NCI-H446 treated with DMSO at 0.1 percent for 48 hours (cell line): ENCODE results near the gene UBC.
"Not testable (repeated sequence)": the region's sequence is repeated elsewhere in the genome, so short reads cannot be mapped to it uniquely, and the experiment has no call there.

Experiments
- DNase-seq: peaks from one replicate; lab custom pipeline; 2025; lab: John Stamatoyannopoulos, UW

The UBC gene

DNA sequence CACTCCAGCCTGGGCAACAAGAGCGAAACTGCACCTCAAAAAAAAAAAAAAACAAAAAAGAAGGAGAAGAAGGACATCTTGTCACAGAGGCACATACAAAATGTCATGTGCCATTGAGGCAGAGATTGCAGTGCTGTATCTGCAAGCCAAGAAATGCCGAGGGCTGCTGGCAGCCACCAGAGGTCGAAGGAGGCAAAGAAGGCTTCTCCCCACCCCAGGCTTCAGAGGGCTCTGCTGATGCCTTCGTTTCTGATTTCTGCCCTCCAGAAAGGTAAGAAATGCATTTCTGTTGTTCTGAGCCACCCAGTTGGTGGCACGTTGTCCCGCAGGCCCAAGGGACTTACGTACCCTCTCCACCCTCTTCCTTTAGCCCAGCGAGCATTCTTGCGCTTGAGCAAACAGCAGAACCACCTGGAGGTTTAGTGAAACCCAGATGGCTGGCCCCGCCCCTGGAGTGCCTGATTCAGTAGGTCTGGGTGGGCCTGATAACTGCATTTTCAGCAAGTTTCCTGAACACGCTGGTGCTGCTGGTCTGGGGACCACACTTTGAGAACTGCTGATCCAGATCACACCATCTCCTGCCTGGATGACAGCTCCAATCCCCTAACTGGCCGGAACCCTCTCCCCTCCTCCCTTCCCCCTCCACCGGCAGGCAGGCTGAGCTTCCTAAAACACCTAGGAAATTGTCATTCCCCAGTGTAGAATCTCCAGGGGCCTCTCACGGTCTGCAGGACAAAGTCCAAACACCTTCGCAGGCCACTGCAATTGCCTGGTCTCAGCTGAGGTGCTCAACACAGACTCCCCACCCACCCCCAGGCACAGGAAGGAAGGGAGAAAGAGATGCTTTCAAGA is 29.6 kb downstream of the UBC start:
- DNase-seq: no peak

DNA sequence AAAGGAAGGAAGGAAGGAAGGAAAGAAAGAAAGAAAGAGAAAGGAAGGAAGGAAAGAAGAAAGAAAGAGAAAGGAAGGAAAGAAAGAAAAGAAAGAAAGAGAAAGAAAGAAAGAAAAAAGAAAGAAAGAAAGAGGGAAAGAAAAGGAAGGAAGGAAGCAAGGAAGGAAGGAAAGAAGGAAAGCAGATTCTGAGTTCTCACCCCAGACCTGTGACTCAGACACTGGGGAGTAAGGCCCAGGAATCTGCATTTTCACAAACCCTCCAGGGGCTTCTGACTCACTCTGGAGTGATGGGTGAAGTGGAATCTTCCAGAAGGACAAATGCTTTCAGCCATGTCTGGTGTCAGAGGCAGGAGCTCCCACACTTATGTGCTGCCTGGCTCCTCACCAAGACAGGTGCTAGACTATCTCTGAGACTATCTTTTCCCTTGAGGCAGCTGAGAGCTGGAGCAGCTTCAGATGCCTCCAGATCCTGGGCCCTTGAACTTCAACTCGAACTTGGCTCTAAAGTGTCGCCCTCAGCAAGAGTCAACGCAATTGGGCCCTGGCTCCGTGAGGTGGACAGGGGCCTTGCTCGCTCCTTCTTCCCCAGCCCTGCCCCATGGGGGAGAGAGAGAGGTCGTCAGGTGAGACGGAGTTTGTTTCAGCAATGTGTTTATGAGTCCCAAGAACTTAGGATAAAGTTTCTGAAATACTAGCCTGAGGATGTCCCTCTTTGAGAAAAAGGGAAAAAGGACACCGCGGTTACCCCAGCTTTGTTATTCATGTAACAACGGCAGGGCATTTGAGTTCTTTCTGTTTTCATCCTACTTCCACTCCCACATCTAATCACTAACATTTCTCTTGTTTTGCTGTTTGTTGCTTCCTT is 31.0 kb downstream of the UBC start:
- no peak for DNase-seq

DNA sequence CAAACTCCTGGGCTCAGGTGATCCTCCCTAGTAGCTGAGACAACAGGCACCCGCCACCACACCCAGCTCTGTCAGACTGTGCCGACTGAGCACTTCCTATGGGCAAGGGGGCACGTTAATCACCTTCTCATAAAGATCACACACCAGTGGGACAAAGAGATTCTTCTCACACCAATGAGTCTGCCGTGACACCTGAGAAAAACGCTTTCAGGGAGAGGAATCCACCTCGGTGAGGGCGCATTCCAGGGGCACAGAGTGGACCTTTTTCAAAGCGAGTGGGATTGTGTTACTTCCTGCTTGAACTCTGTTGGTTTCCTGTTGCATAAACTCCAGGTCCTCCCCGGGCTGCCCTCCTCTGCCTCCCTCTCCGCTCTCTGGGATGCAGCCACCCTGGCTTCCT is 33.3 kb downstream of the UBC start:
- no peak for DNase-seq

DNA sequence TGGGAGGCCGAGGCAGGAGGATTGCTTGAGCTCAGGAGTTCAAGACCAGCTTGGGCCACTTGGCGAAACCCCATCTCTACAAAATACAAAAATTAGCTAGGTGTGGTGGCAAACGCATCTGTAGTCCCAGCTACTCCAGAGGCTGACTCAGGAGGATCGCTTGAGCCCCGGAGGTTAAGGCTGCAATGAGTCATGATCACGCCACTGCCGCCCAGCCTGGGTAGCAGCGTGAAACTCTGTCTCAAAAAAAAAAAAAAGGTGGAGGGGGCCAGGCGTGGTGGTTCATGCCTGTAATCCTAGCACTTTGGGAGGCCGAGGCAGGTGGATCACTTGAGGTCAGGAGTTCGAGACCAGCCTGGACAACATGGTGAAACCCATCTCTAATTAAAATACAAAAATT is 34.1 kb downstream of the UBC start:
- not testable (repeated sequence) for DNase-seq

DNA sequence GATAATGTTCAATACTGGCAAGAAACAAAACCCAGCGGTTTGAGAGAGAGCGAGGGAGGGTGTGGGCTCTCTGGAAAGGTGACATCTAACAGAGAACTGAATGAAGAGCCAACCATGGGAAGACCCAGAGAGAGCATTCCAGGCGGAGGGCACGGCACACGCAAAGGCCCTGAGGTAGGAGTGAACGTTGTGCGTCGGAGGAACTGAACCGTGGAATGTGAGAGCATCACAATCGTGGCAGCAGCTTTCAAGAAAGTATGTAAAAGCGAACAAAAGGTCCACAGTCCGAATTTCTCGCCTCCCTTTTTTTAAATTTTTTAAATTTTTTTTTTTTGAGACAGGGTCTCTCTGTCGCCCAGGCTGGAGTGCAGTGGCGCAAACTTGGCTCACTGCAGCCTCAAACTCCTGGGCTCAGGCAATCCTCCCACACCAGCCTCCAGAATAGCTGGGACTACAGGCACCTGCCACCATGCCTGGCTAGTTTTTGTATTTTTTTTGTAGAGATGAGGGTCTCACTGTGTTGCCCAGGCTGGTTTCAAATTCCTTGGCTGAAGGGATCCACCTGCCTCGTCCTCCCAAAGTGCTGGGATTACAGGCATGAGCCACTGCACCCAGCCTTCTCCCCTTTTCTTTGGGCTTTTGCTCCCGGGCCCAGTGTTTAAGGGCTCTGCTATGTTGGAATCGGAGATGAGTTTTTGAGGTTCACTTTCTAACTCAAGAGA is 35.5 kb downstream of the UBC start:
- DNase-seq: no peak

DNA sequence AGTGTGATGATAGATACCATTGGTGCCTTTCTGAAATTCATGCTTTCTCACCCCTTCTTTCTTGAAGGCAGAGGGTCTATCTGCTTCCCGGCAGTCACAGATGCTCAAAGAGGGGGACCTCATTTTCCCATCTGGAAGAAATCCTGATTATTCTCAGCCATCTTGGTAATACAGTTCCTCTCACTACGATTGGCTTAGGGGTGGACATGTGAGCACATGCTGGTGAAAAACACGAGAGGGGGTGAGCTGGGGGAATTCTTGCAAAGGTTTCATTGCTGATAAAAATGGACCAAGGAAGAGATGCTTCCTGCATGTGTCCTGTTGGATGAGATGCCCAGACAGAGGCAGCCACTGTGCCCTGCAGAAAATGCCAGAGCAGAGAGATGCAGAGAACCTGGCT is 37.0 kb downstream of the UBC start:
- DNase-seq: no peak

DNA sequence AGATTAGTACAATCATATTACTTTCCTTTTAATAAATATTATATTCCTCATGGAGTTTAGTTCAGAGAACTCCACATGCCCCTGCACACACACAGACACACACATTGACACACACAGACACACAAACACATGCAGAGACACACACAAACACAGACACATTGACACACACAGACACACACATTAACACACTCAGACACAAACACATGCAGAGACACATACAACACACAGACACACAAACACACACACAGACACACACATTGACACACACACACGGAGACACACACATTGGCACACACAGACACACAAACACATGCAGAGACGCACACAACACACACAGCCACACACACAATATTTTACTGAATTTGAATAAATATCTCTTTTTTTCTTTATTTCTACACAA is 38.3 kb downstream of the UBC start:
- no peak for DNase-seq

DNA sequence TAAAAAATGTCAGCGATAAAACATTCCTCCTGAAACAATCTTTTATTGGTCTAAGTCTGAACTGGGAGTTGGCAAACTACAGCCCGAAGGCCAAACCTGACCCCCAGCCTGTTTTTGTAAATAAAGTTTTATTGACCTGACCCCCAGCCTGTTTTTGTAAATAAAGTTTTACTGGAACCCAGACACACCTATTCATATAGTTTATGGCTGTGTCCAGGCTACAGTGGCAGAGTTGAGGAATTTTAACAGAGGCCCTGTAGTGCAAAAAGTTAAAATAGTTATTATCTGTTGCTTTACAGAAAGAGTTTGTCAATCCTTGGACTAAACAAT is 38.7 kb downstream of the UBC start:
- DNase-seq: no peak

DNA sequence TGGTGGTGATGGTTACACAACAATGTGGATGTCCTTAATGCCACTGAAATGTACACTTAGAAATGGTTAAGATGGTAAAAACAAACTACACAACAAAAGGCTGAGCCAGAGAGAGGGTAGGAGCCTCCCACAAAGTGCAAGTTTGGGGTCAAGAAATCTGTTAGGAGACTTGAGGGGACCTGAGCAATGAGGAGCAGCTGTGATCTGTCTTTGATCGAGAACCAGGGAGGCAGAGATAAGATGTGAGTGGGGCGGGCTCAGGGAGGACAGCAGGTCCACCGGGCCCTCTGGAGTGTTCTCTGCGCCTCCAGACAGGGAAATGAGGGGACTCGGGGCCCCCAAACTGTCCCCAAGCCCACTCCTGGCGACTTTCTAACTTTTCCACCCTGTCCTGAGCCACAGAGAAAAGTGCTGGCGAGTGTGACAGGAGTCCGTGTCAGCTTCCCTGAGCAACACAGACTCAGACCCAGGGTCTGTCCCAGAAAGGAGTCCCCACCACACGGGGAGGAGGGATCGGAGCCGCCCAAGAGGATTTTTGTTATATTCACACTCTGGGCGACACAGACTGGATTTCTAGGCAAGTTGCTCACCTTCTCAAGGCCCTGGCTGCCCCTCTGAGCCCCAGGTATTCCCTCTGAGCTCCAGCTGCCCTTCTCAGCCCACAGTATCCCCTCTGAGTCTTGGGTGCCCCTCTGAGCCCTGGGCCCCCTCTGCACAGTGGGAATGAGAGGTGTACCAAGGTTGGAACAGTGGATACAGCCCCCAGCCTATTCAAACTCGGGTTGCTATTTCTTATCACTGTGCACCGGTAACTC is 39.3 kb downstream of the UBC start:
- no peak for DNase-seq

DNA sequence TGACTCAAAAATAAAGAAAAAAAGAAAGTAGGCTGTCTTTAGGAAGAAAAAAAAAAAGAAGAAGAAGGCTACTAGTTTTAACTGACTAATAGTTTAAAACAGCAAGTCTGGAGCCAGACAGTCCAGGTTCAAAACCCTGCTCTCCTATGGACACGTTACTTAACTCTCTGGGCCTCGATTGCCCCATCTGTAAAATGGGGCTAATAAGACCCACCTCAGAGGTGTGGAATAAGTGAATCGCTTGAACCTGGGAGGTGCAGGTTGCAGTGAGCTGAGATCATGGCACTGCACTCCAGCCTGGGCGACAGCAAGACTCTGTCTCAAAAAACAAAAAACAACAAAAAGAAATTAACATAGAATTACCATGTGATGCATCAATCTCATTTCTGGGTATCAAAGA is 40.3 kb downstream of the UBC start:
- DNase-seq: no peak

DNA sequence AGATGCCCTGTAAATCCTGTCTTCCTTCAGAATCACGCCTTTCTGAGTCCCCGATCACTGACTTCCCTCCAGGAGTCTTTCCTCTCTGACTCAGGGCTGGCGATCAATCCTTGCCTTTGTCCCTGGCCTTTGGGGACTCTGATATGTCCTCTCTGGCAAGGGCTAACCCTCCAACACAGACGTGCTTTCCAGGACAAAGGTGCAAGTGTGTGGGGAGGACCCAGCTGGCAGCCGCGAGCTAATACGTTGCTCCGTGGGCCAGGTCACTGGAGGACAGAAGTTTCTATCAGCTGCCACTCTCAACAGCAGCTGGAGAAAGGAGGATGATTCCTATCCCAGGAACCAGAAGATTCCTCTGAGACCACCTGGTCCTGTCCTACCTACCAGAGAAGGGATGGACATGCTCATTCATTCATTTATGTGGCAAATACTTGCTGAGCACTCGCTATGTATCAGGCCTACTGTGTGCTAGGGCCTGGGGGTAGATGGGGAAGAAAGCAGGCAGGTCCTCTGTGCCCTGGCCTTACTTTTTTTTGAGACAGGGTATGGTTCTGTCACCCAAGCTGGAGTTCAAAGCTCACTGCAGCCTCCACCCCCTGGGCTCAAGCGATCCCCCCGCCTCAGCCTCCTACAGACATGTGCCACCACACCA is 42.3 kb downstream of the UBC start:
- no peak for DNase-seq

DNA sequence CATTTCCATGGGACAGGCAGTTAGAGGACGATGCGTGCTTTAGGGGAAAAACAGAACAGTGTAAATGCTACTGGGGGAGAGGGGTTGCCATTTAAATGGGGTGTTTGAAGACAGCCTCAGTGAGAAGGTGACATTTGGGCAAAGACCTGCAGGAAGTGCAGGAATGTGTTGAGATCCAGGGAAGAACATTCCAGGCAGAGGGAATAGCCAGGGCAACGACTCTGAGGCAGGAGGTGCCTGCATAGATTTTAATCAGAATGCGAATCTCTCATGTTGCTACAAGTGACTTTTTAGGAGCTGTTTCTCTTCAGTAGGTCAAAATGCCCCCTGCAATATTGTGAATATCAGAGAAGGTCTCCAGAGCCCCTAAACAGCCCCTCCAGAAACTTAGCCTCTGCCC is 43.2 kb downstream of the UBC start:
- DNase-seq: no peak

DNA sequence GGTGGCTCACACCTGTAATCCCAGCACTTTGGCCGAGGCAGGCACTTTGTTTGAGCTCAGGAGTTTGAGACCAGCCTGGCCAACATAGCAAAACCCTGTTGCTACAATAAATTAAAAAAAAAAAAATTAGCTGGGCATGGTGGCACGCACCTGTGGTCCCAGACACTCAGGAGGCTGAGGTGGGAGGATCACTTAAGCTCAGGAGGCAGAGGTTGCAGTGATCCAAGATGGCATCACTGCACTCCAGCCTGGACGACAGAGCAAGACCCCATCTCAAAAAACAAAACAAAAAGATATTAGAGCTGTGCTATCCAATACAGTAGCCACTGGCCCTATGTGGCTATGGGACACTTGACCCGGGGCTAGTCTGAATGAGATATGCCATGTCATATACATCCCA is 43.9 kb downstream of the UBC start:
- DNase-seq: no peak

DNA sequence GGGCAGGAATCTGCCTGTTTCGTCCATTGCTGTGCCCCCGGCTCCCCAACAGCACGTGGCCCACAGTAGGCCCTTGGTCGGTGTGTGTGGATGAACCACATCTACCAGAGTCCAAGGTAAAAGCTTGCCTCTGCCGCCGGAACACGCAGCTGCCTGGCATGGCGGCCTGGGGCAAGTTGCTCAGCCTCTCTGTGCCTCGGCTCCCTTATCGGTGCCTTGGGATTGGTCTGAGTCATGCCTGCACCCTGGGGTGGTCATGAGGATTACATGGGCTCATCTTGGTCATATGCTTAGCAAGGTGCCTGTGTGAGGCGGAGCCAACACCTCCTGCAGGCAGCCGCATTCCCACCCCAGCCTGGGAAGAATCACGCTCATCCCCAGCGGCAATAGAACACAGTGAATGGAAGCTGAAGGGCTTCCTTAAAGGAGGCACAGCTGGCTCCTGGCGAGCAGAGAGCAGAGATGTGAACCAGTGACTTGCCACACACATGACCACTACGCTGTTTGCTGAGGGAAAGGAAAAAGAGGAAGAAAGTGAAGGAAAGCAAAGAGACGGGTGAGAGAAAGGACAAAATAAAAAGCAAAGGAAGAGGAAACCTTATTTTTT is 45.3 kb downstream of the UBC start:
- DNase-seq: no peak

DNA sequence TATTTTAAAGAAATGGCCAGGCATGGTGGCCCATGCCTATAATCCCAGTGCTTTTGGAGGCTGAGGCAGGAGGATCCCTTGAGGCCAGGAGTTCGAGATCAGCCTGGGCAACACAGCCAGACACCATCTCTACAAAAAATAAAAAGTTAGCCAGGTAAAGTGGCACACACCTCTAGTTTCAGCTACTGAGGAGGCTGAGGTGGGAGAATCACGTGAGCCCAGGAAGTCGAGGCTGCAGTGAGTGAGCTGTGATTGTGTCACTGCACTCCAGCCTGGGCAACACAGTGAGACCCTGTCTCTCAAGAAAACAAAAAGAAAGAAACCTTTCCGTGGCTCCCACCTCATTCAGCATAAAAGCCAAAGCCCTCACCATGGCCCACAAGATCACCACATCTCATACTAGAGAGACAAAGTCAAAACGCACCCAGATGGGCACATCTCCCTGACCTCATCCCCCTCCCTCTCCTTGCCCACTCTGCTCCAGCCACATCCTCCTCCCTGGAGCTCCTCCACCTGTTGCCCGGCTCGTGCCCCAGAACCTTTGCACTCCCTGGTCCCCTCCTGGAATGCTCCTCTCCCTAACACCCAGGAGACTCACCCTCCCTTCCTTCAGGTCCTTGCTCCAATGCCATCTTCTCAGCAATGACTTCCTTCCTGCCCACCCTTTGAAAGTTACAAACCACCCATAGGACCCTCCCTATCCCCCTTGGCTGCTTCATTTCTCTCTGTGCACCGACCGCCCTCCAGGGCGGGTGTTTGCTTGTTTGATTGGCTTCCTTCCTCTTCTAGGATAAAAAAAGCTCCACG is 46.0 kb downstream of the UBC start:
- no peak for DNase-seq

DNA sequence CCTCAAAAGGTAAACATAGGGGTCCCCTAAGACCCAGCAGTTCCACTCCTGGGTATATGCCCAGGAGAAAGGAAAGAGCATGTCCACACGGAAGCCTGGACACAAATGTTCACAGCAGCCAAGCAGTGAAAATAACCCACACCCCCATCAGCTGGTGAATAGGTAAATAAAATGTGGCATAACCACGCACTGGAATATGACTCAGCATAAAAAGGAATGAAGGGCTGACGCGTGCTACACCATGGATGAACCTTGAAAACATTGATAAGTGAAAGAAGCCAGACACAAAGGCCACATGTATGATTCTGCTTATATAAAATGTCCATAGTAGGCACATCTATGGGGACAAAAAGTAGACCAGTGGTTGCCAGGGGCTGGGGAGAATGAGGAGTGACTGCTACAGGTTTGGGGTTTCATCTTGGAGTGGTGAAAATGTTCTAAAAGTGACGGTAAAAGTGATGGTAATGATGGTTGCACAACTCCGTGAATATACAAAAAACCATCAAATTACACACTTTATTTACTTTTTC is 47.0 kb downstream of the UBC start:
- DNase-seq: no peak

DNA sequence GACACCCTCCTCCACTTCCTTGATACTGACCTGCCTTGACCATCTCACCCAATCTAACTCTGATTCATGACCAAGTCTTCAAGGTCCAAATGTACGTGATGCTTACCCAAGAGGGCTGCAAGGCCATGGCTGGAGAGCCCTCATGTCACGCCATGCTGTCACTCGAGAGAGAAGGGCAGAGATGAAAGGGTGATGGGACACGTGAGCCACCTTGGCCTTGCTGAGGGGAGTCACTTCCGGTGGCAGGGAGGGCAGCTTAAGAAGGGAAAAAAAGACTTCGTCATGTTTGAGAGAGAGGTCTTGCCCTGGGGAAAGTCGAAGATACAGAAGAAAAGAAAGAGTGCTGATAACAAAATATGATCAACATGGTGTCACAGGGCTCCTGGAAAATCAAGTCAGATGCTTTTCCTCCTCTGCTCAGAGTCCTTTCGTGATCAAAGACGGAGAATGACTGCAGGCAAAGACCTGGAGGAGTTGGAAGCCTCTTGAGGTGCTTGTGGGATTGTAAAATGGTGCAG is 47.5 kb downstream of the UBC start:
- DNase-seq: no peak

DNA sequence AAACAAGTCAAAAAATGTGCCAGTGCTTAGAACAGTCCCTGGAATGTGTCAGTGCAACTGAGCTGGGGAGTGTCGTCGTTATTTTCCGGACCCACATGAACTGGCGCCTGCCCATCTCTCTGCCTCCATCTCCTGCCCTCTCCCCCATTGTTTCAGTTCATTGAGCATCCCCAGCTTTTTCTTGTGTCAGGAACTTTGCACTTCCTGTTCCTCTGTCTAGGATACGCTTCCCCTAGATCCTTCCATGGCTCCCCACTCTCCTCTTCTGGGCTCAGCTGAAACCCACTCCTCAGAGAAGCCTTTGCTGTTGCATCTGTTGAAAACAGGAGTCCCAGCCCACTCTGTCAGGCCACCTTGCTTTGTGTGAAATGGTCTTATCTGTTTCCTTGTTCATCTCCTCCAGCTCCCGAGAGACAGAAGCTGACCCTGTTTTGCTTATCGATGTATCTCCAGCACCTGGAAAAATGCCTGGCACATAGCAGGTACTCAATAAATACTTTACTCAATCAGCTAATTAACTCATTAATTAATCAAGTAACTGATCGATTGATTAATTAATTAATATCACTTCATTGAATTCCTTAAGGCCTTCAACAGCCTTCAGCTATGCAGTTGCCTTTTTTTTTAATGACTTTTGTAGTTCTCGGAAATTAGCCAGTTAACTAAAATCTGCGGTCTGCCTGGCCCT is 48.1 kb downstream of the UBC start:
- DNase-seq: no peak

DNA sequence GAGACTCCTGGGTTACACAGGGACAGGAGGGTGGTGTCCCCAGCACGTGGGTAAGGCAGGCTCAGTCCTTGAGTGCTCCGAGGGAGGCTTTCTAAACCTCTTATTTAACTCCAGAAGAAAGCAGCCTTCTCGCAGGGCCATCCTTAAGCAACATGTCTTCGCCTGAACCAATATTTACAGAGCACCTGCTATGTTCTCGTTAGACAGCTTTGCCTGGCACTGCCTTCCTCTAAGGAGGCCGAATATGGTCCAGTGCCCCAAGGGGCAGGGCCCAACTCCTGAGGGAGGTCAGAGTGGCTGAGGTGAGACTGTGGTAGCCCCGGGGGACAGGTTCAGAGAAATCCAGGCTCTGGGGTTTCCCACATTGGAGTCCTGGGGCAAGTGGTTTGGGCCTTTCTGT is 48.7 kb downstream of the UBC start:
- no peak for DNase-seq
